H1 (cell line): ENCODE data around the gene SFTPB.

Experiments used
- BCL11A ChIP-seq, 2 experiments: IDR thresholded peaks; one replicate each; pipeline ENCODE4 v1.6.1; 2011; ENCODE audit warnings: low read depth in 2 of 2, low read length in 2 of 2, mild to moderate bottlenecking in 2 of 2
- CBX5 ChIP-seq: fragments of 300-800, 300-1000 bp; sonication (generic); IDR thresholded peaks from 2 replicates; pipeline ENCODE4 v1.7.1; 2016; ENCODE audit warnings: antibody characterized with exemption, low read length, low read depth
- CEBPB ChIP-seq: IDR thresholded peaks from 2 replicates; pipeline ENCODE4 v1.6.1; 2012; ENCODE audit warnings: low read depth, low read length
- CREB1 ChIP-seq: IDR thresholded peaks from 2 replicates; pipeline ENCODE4 v1.6.1; 2012; ENCODE audit warnings: inconsistent platforms
- MAX ChIP-seq: IDR thresholded peaks from 2 replicates; pipeline ENCODE4 v1.6.1; 2012; ENCODE audit warnings: inconsistent platforms
- TBP ChIP-seq: IDR thresholded peaks from 2 replicates; pipeline ENCODE4 v1.6.1; 2011; ENCODE audit warnings: low read depth, low read length, improper control_type of control experiment
- TEAD4 ChIP-seq: IDR thresholded peaks from 2 replicates; pipeline ENCODE4 v1.6.1; 2012; ENCODE audit warnings: low read depth, low read length, inconsistent platforms, mixed read lengths
- YY1 ChIP-seq: IDR thresholded peaks from 2 replicates; pipeline ENCODE4 v1.6.1; 2011; ENCODE audit warnings: low read depth, mild to moderate bottlenecking, low read length
- TF ChIP-seq, protein P1 (sequence below), 3 experiments: IDR thresholded peaks; 1 replicate in 2 of 3; 2 replicates in 1 of 3; pipeline versions ENCODE4 v1.5.1 to v1.6.1; 2011; ENCODE audit warnings: low read length in 3 of 3, mild to moderate bottlenecking in 3 of 3, inconsistent platforms in 2 of 3, low read depth in 1 of 3, moderate library complexity in 1 of 3; ENCODE audit not compliant: insufficient read depth in 1 of 3; ENCODE audit errors: control extremely low read depth in 1 of 3
- TF ChIP-seq, protein P2 (sequence below): IDR thresholded peaks from 2 replicates; pipeline ENCODE4 v1.6.1; 2011; ENCODE audit warnings: low read depth, mild to moderate bottlenecking, low read length; ENCODE audit not compliant: insufficient read depth
- TF ChIP-seq, protein P3 (sequence below): IDR thresholded peaks from 2 replicates; pipeline ENCODE4 v1.6.1; 2012; ENCODE audit warnings: inconsistent platforms

DNA sequence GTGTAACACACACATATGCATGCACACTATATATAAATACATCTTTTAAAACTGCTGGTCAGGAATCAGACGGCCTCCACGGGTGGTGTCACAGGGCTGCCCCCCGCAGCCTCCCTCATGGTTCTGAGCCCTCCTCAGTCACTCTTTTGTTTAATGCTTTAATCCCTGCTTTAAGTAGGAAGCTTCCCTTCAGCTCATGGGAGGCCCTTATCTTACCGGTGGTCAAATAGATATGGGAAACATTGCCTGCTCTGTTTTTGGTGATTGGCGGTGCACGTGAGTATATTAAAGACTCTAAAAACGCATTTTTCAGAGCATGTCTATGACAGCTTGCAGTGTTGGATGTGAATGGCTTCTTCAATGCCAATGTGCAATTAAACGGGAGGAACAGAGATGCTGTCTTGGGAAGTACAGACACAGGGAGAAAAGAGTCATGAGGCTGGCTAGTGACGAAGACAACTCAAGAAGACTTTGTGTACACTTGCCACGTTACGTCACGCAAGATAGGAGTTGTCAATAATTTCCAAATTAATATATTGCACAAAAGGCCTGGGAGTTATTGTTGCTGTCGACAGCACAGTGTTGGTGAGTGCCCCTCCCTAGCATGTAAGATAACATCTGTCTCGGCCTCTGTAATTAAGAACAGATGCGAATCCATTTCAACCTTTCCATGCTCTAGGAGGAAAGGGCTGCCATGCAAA lies 49.5 kb upstream of the SFTPB start:
- TF ChIP-seq BCL11A (IDR thresholded peaks at IDR 0.05; ENCODE audit: low read depth in 2 of 2, low read length in 2 of 2) (no peak), CREB1 (no peak), TBP (no peak), TEAD4 (no peak), CBX5 (no peak), CEBPB (no peak), MAX (no peak), YY1 (no peak)
- TF ChIP-seq, protein P1, sequence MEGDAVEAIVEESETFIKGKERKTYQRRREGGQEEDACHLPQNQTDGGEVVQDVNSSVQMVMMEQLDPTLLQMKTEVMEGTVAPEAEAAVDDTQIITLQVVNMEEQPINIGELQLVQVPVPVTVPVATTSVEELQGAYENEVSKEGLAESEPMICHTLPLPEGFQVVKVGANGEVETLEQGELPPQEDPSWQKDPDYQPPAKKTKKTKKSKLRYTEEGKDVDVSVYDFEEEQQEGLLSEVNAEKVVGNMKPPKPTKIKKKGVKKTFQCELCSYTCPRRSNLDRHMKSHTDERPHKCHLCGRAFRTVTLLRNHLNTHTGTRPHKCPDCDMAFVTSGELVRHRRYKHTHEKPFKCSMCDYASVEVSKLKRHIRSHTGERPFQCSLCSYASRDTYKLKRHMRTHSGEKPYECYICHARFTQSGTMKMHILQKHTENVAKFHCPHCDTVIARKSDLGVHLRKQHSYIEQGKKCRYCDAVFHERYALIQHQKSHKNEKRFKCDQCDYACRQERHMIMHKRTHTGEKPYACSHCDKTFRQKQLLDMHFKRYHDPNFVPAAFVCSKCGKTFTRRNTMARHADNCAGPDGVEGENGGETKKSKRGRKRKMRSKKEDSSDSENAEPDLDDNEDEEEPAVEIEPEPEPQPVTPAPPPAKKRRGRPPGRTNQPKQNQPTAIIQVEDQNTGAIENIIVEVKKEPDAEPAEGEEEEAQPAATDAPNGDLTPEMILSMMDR (IDR thresholded peaks at IDR 0.05; ENCODE audit: control extremely low read depth in 1 of 3, insufficient read depth in 1 of 3, low read depth in 1 of 3, low read length in 3 of 3): no peak
- TF ChIP-seq, protein P2, sequence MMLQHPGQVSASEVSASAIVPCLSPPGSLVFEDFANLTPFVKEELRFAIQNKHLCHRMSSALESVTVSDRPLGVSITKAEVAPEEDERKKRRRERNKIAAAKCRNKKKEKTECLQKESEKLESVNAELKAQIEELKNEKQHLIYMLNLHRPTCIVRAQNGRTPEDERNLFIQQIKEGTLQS: no peak
- TF ChIP-seq, protein P3, sequence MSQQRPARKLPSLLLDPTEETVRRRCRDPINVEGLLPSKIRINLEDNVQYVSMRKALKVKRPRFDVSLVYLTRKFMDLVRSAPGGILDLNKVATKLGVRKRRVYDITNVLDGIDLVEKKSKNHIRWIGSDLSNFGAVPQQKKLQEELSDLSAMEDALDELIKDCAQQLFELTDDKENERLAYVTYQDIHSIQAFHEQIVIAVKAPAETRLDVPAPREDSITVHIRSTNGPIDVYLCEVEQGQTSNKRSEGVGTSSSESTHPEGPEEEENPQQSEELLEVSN: no peak
